Cardiac fibroblast (primary cell): ENCODE data around the gene C3orf80.
"Not testable (repeated sequence)": the region's sequence is repeated elsewhere in the genome, so short reads cannot be mapped to it uniquely, and the experiment has no call there.

Experiments
- DNase-seq, 2 donors: peaks; one replicate each; pipeline versions ENCODE4 v3.0.0 to v3.0.0-alpha.2; 2010; ENCODE audit warnings: low read depth in 2 of 2
- H3K4me3 ChIP-seq, 2 donors: replicated peaks in 1 of 2; 1 replicate in 1 of 2; 2 replicates in 1 of 2; pipeline ENCODE4 v1.5.1; 2011; ENCODE audit warnings: low read depth in 2 of 2, low read length in 2 of 2, mild to moderate bottlenecking in 2 of 2, moderate library complexity in 1 of 2
- TF ChIP-seq, protein P1 (sequence below): IDR thresholded peaks from one replicate; pipeline ENCODE4 v1.5.1; 2011; ENCODE audit warnings: low read depth, mild to moderate bottlenecking, low read length, inconsistent platforms

Gene C3orf80

GRCh38 chr3:160224811-160225175 lies 429 bp upstream of the C3orf80 start:
- no peak for DNase-seq
- TF ChIP-seq, protein P1, sequence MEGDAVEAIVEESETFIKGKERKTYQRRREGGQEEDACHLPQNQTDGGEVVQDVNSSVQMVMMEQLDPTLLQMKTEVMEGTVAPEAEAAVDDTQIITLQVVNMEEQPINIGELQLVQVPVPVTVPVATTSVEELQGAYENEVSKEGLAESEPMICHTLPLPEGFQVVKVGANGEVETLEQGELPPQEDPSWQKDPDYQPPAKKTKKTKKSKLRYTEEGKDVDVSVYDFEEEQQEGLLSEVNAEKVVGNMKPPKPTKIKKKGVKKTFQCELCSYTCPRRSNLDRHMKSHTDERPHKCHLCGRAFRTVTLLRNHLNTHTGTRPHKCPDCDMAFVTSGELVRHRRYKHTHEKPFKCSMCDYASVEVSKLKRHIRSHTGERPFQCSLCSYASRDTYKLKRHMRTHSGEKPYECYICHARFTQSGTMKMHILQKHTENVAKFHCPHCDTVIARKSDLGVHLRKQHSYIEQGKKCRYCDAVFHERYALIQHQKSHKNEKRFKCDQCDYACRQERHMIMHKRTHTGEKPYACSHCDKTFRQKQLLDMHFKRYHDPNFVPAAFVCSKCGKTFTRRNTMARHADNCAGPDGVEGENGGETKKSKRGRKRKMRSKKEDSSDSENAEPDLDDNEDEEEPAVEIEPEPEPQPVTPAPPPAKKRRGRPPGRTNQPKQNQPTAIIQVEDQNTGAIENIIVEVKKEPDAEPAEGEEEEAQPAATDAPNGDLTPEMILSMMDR = no peak
- peak overlapping the region; percentile 42 to 55 for H3K4me3 ChIP-seq

DNA sequence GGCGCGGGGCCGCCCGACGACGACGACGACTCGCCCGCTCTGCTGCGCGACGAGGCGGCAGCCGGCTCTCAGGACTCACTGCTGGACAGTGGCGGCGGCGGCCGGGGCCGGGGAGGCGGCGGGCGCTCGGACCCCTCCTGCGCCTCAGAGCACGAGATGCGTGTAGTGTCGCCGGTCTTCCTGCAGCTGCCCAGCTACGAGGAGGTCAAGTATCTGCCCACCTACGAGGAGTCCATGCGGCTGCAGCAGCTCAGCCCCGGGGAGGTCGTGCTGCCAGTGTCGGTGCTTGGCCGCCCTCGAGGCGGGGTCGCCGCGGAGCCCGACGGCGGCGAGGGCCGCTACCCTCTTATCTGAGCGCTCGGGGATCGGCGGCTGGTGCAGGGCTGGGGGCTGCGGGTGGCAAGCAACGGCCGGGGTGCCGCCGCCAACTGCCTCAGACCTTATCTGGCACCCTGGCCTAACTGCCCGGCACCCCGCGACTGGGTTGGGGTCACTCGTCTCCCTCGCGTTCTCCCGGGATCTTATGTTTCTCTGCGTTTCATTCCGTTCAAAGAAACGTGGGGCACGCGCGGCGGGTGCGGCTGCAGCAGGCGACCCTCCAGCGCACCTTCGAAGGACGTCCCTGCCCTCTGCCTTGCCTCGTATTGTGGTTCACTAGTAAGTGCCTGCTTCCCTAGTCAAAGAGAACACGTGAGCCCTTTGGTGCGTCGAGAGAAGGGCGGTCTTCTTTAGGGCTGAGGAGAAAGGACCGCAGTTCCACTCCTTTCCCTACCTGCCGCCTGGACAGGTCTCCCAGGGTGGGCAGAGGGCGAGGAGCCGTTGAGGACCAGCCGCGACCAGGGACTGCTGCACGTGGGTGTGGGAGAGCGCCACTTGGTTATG lies 1.0 kb downstream of the C3orf80 start:
- H3K4me3 ChIP-seq = peak overlapping the region; percentile 31 to 55
- TF ChIP-seq, protein P1 = no peak
- DNase-seq = no peak

GRCh38 chr3:160227419-160227818 lies 2.2 kb downstream of the C3orf80 start:
- no peak overlapping the region for H3K4me3 ChIP-seq
- TF ChIP-seq, protein P1 = no peak
- DNase-seq = no peak

- no peak overlapping the region for H3K4me3 ChIP-seq
- no peak for DNase-seq
- TF ChIP-seq, protein P1 = no peak
These were observed 6.8 kb downstream of the C3orf80 start for GRCh38 chr3:160232014-160232413.

- not testable (repeated sequence) for H3K4me3 ChIP-seq, DNase-seq
These were observed 15.5 kb downstream of the C3orf80 start for GRCh38 chr3:160240719-160241118.

DNA sequence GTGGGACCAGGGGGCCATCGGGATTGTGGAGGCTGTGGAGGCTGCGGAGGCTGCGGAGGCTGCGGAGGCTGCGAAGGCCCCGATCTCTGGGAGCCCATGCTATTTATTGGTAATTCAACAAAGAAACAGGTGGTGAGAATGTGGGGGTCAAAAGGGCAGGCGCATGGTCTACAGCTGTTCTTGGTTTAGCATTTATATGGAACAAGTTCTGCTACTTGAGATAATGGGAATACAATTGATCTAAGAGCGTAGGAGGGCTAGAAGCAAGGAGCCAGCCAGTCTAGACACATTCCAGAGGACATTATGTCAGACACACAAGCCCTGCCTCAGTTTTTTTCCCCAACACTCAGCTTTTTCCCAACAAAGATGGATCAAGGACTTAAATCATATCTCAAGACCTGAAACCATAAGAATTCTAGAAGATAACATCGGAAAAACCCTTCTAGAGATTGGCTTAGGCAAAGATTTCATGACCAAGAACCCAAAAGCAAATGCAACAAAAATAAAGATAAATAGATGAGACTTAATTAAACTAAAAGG lies 20.1 kb downstream of the C3orf80 start:
- no peak overlapping the region for H3K4me3 ChIP-seq
- peak in 1 of 2 donors; percentile 47 for DNase-seq
- TF ChIP-seq, protein P1 = no peak

DNA sequence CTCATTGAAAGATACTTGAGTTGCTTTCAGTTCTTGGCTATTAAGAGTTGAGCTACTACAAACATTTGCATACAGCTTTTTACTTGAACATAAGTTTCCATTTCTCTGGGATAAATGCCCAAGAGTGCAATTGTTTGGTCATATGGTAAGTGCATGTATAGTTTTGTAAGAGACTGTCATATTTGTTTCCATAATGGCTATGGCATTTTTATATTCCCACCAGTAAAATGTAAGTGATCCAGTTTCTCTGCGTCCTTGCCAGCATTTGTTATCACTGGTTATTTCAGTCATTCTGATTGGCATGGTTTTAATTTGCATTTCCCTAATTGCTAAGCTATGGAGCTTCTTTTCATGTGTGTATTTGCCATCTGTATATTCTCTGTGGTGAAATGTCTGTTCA lies 22.5 kb downstream of the C3orf80 start:
- H3K4me3 ChIP-seq = no peak overlapping the region
- no peak for DNase-seq
- TF ChIP-seq, protein P1 = no peak
